DOHH2 (cell line): ENCODE data around the gene JARID2.

ENCODE experiments used
- EZH2phosphoT487 ChIP-seq: fragments of 200-600 bp; sonication (generic); IDR thresholded peaks from 2 replicates; pipeline ENCODE4 v1.6.1; 2017; ENCODE audit warnings: borderline replicate concordance, mild to moderate bottlenecking, antibody characterized with exemption, low read length, moderate library complexity, mixed read lengths
- TF ChIP-seq, protein P1 (sequence below): fragments of 200-600 bp; sonication (generic); IDR thresholded peaks from one replicate; pipeline ENCODE4 v1.5.1; 2014; ENCODE audit warnings: antibody characterized with exemption, mild to moderate bottlenecking, low read depth, low read length; ENCODE audit not compliant: poor library complexity, severe bottlenecking

DNA sequence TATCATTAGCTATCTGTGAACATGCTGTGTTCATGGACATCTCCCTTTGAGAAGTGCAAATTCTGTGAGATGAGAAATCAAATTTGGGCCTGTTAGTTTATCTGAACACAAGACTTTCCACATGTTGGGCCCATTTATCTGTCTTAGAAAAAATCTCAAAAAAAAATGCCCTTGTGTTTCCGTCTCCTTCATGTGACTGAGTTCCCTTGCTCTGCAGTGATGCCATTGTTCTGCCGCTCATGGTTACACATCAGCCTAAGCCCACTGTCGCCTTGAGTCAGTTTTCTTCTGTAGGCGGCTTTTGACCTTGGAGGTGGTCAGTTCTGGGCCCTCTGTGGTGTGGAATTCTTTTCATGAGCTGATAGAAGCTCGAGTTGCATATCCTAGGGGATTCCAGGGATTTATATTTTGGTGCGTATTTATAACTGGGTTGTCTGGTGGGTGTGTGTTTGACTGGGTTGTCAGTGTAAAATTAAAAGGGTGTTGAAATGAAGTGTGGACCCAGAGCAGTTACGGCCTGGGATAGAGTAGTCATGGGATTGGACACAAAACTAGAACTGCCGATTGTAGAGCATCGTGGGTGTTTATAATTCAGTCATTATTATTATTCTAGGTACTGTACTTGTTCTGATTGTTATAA, 156.7 kb downstream of the JARID2 start:
- TF ChIP-seq, protein P1, sequence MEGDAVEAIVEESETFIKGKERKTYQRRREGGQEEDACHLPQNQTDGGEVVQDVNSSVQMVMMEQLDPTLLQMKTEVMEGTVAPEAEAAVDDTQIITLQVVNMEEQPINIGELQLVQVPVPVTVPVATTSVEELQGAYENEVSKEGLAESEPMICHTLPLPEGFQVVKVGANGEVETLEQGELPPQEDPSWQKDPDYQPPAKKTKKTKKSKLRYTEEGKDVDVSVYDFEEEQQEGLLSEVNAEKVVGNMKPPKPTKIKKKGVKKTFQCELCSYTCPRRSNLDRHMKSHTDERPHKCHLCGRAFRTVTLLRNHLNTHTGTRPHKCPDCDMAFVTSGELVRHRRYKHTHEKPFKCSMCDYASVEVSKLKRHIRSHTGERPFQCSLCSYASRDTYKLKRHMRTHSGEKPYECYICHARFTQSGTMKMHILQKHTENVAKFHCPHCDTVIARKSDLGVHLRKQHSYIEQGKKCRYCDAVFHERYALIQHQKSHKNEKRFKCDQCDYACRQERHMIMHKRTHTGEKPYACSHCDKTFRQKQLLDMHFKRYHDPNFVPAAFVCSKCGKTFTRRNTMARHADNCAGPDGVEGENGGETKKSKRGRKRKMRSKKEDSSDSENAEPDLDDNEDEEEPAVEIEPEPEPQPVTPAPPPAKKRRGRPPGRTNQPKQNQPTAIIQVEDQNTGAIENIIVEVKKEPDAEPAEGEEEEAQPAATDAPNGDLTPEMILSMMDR = no peak
- no peak for TF ChIP-seq EZH2phosphoT487
